Measurements from ENCODE around the gene PPP1R37. TPM values are rescaled to one million over a fixed set of nuclear protein-coding genes. Genes with fewer than 3 reads are reported as not detected.
"Not testable (repeated sequence)": the region's sequence is repeated elsewhere in the genome, so short reads cannot be mapped to it uniquely, and the experiment has no call there.

The PPP1R37 gene
- total RNA-seq, 2 donors from 2014 or later, result 19.6 to 22.6 TPM

- ATAC-seq (ENCODE audit: insufficient number of reproducible peaks, low FRiP score, low read depth), result no peak
- H3K4me3 ChIP-seq, result no peak overlapping the region
- DNase-seq (ENCODE audit: low spot score), result no peak
- H3K4me1 ChIP-seq (ENCODE audit: control insufficient read depth in 1 of 2, low read depth in 2 of 2), result no peaks in the 10 kb centered on the region
- no peaks in the 10 kb centered on the region for H3K9me3 ChIP-seq
- H3K27ac ChIP-seq, result no peak overlapping the region
- no peaks in the 10 kb centered on the region for H3K36me3 ChIP-seq
- TF ChIP-seq CTCF (IDR thresholded peaks at IDR 0.05), result no peak
- no peaks in the 10 kb centered on the region for H3K27me3 ChIP-seq (replicated peaks; ENCODE audit: insufficient read depth)
These were observed 23.0 kb downstream of the PPP1R37 start for GRCh38 chr19:45115809-45116615.

GRCh38 chr19:45117167-45117594 is 24.2 kb downstream of the PPP1R37 start:
- TF ChIP-seq CTCF (IDR thresholded peaks at IDR 0.05), result no peak

GRCh38 chr19:45117671-45118070 is 24.7 kb downstream of the PPP1R37 start:
- Histone ChIP-seq H3K4me3 (no peak overlapping the region), H3K27me3 (replicated peaks; ENCODE audit: insufficient read depth) (no peaks in the 10 kb centered on the region), H3K27ac (no peak overlapping the region), H3K9me3 (no peaks in the 10 kb centered on the region), H3K4me1 (ENCODE audit: control insufficient read depth in 1 of 2, low read depth in 2 of 2) (no peaks in the 10 kb centered on the region), H3K36me3 (no peaks in the 10 kb centered on the region)
- DNase-seq (ENCODE audit: low spot score) (no peak), ATAC-seq (ENCODE audit: insufficient number of reproducible peaks, low FRiP score, low read depth) (no peak)
- TF ChIP-seq CTCF (IDR thresholded peaks at IDR 0.05), result no peak

More at GRCh38 chr19:45117167-45117594, 24.2 kb downstream of the PPP1R37 start:
- ATAC-seq (ENCODE audit: insufficient number of reproducible peaks, low FRiP score, low read depth), result no peak
- Histone ChIP-seq H3K27me3 (replicated peaks; ENCODE audit: insufficient read depth) (no peaks in the 10 kb centered on the region), H3K27ac (no peak overlapping the region), H3K4me1 (ENCODE audit: control insufficient read depth in 1 of 2, low read depth in 2 of 2) (no peaks in the 10 kb centered on the region), H3K4me3 (no peak overlapping the region), H3K9me3 (no peaks in the 10 kb centered on the region), H3K36me3 (no peaks in the 10 kb centered on the region)
- DNase-seq (ENCODE audit: low spot score), result no peak

- no peak overlapping the region for H3K27ac ChIP-seq
- no peaks in the 10 kb centered on the region for H3K9me3 ChIP-seq
- no peak for TF ChIP-seq CTCF (IDR thresholded peaks at IDR 0.05)
- no peaks in the 10 kb centered on the region for H3K36me3 ChIP-seq
- DNase-seq (ENCODE audit: low spot score) (no peak), ATAC-seq (ENCODE audit: insufficient number of reproducible peaks, low FRiP score, low read depth) (no peak)
- H3K4me3 ChIP-seq, result no peak overlapping the region
- H3K27me3 ChIP-seq (replicated peaks; ENCODE audit: insufficient read depth), result no peaks in the 10 kb centered on the region
- no peaks in the 10 kb centered on the region for H3K4me1 ChIP-seq (ENCODE audit: control insufficient read depth in 1 of 2, low read depth in 2 of 2)
These were observed 25.1 kb downstream of the PPP1R37 start for GRCh38 chr19:45118106-45118505.

GRCh38 chr19:45118591-45119355 is 25.8 kb downstream of the PPP1R37 start:
- not testable (repeated sequence) for H3K9me3 ChIP-seq

More at GRCh38 chr19:45118591-45119355, 25.8 kb downstream of the PPP1R37 start:
- not testable (repeated sequence) for H3K4me1 ChIP-seq (ENCODE audit: control insufficient read depth in 1 of 2, low read depth in 2 of 2); H3K36me3 ChIP-seq; ATAC-seq (ENCODE audit: insufficient number of reproducible peaks, low FRiP score, low read depth); DNase-seq (ENCODE audit: low spot score); H3K27me3 ChIP-seq (replicated peaks; ENCODE audit: insufficient read depth); H3K4me3 ChIP-seq; H3K27ac ChIP-seq
